DOHH2 (cell line): ENCODE data around the gene FIGN.

Experiments used
- EZH2phosphoT487 ChIP-seq: fragments of 200-600 bp; sonication (generic); IDR thresholded peaks from 2 replicates; pipeline ENCODE4 v1.6.1; 2017; ENCODE audit warnings: borderline replicate concordance, mild to moderate bottlenecking, antibody characterized with exemption, low read length, moderate library complexity, mixed read lengths
- TF ChIP-seq, protein P1 (sequence below): fragments of 200-600 bp; sonication (generic); IDR thresholded peaks from one replicate; pipeline ENCODE4 v1.5.1; 2014; ENCODE audit warnings: antibody characterized with exemption, mild to moderate bottlenecking, low read depth, low read length; ENCODE audit not compliant: poor library complexity, severe bottlenecking

DNA sequence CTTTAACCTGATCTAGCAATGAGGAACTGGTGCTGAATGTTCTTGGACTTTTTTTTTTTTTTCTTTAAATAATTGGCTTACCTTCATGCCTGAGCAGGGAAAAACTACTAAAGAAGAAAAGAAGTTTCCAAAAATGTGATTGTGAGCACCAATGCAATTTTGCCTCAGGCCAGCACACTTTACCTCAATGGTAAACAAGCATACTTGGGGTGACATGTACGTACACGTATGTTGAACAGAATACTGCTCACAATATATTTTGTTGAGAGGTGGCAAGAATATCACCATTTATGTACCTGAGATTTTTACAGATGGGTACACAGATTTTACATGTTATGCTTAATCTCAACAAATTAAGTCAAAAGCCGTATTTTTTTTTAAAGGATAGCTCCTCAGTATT, 144.3 kb downstream of the FIGN start:
- TF ChIP-seq, protein P1, sequence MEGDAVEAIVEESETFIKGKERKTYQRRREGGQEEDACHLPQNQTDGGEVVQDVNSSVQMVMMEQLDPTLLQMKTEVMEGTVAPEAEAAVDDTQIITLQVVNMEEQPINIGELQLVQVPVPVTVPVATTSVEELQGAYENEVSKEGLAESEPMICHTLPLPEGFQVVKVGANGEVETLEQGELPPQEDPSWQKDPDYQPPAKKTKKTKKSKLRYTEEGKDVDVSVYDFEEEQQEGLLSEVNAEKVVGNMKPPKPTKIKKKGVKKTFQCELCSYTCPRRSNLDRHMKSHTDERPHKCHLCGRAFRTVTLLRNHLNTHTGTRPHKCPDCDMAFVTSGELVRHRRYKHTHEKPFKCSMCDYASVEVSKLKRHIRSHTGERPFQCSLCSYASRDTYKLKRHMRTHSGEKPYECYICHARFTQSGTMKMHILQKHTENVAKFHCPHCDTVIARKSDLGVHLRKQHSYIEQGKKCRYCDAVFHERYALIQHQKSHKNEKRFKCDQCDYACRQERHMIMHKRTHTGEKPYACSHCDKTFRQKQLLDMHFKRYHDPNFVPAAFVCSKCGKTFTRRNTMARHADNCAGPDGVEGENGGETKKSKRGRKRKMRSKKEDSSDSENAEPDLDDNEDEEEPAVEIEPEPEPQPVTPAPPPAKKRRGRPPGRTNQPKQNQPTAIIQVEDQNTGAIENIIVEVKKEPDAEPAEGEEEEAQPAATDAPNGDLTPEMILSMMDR = no peak
- TF ChIP-seq EZH2phosphoT487 = no peak
